HepG2 (cell line): Measurements from ENCODE around the gene NFIC. TPM values are rescaled to one million over a fixed set of nuclear protein-coding genes. Genes with fewer than 3 reads are reported as not detected.

Source experiments
- CENPX ChIP-seq: sonication (generic); formaldehyde crosslinking; IDR thresholded peaks from 2 replicates; pipeline ENCODE4 v1.9.0; 2021; ENCODE audit warnings: mild to moderate bottlenecking, missing genetic modification reagents, moderate library complexity
- GMEB1 ChIP-seq: sonication (generic); formaldehyde crosslinking; IDR thresholded peaks from 2 replicates; pipeline ENCODE4 v1.5.1; 2020; ENCODE audit warnings: missing genetic modification reagents, mild to moderate bottlenecking, borderline replicate concordance
- IRF2 ChIP-seq: IDR thresholded peaks from 2 replicates; pipeline ENCODE4 v1.6.1; 2018; ENCODE audit warnings: missing genetic modification reagents, missing compliant biosample characterization
- KLF15 ChIP-seq: sonication (generic); formaldehyde crosslinking; IDR thresholded peaks from 2 replicates; pipeline ENCODE4 v1.8.1; 2023; ENCODE audit warnings: borderline replicate concordance, mild to moderate bottlenecking, inconsistent platforms, missing genetic modification reagents, mixed read lengths
- PRDM4 ChIP-seq: sonication (generic); formaldehyde crosslinking; IDR thresholded peaks from 2 replicates; pipeline ENCODE4 v1.9.0; 2021; ENCODE audit warnings: missing genetic modification reagents, borderline replicate concordance
- RBAK ChIP-seq: sonication (generic); formaldehyde crosslinking; IDR thresholded peaks from 2 replicates; pipeline ENCODE4 v1.5.1; 2020; ENCODE audit warnings: mild to moderate bottlenecking, missing genetic modification reagents
- ZFP1 ChIP-seq: IDR thresholded peaks from 2 replicates; pipeline ENCODE4 v1.6.1; 2016
- ZNF614 ChIP-seq: IDR thresholded peaks from 2 replicates; pipeline ENCODE4 v1.6.1; 2018; ENCODE audit warnings: missing biosample characterization, missing genetic modification reagents, inconsistent platforms, borderline replicate concordance
- polyA plus RNA-seq, 8 experiments: library from polyadenylated mRNA; depleted of rRNA in 3 of 8; stranded (reverse) in 7 of 8; unstranded in 1 of 8; fragments of >200 nt; fragmentation: Illumina TruSeq in 4 of 8; extraction: Trizol in 4 of 8; gene quantifications; 2 replicates each; pipeline versions ENCODE4 v1.2.1 to v1.2.3, GENCODE V29; 2011 to 2016; ENCODE audit warnings: low read depth in 4 of 8, missing spikeins in 1 of 8, mixed read lengths in 1 of 8; ENCODE audit not compliant: insufficient read depth in 1 of 8
- total RNA-seq, 5 experiments: library from RNA; depleted of rRNA; stranded (reverse); fragments of >200 nt; fragmentation: Illumina TruSeq; extraction: Trizol; gene quantifications; 2 replicates each; pipeline ENCODE4 v1.2.3, GENCODE V29; 2016; ENCODE audit warnings: low read depth in 1 of 5
- TF ChIP-seq, protein P1 (sequence below), 2 experiments: sonication (generic) in 1 of 2; formaldehyde crosslinking in 1 of 2; IDR thresholded peaks; 2 replicates each; pipeline versions ENCODE4 v1.4.0 to v1.6.1; 2016 to 2020; ENCODE audit warnings: borderline replicate concordance in 1 of 2, low read depth in 1 of 2, mild to moderate bottlenecking in 1 of 2, missing genetic modification reagents in 1 of 2
- TF ChIP-seq, protein P2 (sequence below): sonication (generic); formaldehyde crosslinking; IDR thresholded peaks from 2 replicates; pipeline ENCODE4 v1.4.0; 2020; ENCODE audit warnings: missing genetic modification reagents
- TF ChIP-seq, protein P3 (sequence below): sonication (generic); formaldehyde crosslinking; IDR thresholded peaks from 2 replicates; pipeline ENCODE4 v1.4.0; 2020; ENCODE audit warnings: missing genetic modification reagents
- TF ChIP-seq, protein P4 (sequence below): sonication (generic); formaldehyde crosslinking; IDR thresholded peaks from 2 replicates; pipeline ENCODE4 v1.4.0; 2020; ENCODE audit warnings: mild to moderate bottlenecking, low read depth, missing genetic modification reagents

The NFIC gene
- total and polyA plus RNA-seq, 2 of the 13 experiments (the other 11 are each of a cell fraction or from before 2014, with no cell fraction given), result 1.3 to 2.5 TPM

GRCh38 chr19:3360421-3361383 lies 5.7 kb upstream of the NFIC start (continued):
- TF ChIP-seq, protein P1, sequence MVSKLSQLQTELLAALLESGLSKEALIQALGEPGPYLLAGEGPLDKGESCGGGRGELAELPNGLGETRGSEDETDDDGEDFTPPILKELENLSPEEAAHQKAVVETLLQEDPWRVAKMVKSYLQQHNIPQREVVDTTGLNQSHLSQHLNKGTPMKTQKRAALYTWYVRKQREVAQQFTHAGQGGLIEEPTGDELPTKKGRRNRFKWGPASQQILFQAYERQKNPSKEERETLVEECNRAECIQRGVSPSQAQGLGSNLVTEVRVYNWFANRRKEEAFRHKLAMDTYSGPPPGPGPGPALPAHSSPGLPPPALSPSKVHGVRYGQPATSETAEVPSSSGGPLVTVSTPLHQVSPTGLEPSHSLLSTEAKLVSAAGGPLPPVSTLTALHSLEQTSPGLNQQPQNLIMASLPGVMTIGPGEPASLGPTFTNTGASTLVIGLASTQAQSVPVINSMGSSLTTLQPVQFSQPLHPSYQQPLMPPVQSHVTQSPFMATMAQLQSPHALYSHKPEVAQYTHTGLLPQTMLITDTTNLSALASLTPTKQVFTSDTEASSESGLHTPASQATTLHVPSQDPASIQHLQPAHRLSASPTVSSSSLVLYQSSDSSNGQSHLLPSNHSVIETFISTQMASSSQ (IDR thresholded peaks at IDR 0.05; ENCODE audit: low read depth), result no peak
- TF ChIP-seq, protein P1 (CRISPR knock-in tag; IDR thresholded peaks at IDR 0.05; ENCODE audit: borderline replicate concordance), result no peak
- TF ChIP-seq, protein P2, sequence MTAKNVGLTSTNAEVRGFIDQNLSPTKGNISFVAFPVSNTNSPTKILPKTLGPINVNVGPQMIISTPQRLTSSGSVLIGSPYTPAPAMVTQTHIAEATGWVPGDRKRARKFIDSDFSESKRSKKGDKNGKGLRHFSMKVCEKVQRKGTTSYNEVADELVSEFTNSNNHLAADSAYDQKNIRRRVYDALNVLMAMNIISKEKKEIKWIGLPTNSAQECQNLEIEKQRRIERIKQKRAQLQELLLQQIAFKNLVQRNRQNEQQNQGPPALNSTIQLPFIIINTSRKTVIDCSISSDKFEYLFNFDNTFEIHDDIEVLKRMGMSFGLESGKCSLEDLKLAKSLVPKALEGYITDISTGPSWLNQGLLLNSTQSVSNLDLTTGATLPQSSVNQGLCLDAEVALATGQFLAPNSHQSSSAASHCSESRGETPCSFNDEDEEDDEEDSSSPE (CRISPR knock-in tag), result peak; percentile 35; the same call in 1 of the 2 replicates
- no peak; the same call in 1 of the 2 replicates for TF ChIP-seq KLF15
- no peak for TF ChIP-seq ZNF614 (CRISPR knock-in tag)
- no peak for TF ChIP-seq IRF2 (CRISPR knock-in tag)
- no peak for TF ChIP-seq GMEB1 (CRISPR knock-in tag)
- no peak for TF ChIP-seq PRDM4 (CRISPR knock-in tag)
- no peak for TF ChIP-seq RBAK
- TF ChIP-seq, protein P3, sequence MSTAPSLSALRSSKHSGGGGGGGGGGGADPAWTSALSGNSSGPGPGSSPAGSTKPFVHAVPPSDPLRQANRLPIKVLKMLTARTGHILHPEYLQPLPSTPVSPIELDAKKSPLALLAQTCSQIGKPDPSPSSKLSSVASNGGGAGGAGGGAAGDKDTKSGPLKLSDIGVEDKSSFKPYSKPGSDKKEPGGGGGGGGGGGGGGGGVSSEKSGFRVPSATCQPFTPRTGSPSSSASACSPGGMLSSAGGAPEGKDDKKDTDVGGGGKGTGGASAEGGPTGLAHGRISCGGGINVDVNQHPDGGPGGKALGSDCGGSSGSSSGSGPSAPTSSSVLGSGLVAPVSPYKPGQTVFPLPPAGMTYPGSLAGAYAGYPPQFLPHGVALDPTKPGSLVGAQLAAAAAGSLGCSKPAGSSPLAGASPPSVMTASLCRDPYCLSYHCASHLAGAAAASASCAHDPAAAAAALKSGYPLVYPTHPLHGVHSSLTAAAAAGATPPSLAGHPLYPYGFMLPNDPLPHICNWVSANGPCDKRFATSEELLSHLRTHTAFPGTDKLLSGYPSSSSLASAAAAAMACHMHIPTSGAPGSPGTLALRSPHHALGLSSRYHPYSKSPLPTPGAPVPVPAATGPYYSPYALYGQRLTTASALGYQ (CRISPR knock-in tag), result 0 out of 2 replicates have a peak, but pooled peaks have one; percentile 14
- TF ChIP-seq CENPX (CRISPR knock-in tag), result no peak
- TF ChIP-seq ZFP1 (CRISPR knock-in tag), result no peak
- TF ChIP-seq, protein P4, sequence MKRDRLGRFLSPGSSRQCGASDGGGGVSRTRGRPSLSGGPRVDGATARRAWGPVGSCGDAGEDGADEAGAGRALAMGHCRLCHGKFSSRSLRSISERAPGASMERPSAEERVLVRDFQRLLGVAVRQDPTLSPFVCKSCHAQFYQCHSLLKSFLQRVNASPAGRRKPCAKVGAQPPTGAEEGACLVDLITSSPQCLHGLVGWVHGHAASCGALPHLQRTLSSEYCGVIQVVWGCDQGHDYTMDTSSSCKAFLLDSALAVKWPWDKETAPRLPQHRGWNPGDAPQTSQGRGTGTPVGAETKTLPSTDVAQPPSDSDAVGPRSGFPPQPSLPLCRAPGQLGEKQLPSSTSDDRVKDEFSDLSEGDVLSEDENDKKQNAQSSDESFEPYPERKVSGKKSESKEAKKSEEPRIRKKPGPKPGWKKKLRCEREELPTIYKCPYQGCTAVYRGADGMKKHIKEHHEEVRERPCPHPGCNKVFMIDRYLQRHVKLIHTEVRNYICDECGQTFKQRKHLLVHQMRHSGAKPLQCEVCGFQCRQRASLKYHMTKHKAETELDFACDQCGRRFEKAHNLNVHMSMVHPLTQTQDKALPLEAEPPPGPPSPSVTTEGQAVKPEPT (CRISPR knock-in tag), result 0 out of 2 replicates have a peak, but pooled peaks have one; percentile 28
